GM12874 (cell line): ENCODE measurements around the gene PIGL.

Experiments
- TF ChIP-seq, protein P1 (sequence below): IDR thresholded peaks from 2 replicates; pipeline ENCODE4 v1.5.1; 2011; ENCODE audit warnings: low read depth, mild to moderate bottlenecking, control low read depth, low read length, moderate library complexity; ENCODE audit not compliant: insufficient read depth

PIGL gene

DNA sequence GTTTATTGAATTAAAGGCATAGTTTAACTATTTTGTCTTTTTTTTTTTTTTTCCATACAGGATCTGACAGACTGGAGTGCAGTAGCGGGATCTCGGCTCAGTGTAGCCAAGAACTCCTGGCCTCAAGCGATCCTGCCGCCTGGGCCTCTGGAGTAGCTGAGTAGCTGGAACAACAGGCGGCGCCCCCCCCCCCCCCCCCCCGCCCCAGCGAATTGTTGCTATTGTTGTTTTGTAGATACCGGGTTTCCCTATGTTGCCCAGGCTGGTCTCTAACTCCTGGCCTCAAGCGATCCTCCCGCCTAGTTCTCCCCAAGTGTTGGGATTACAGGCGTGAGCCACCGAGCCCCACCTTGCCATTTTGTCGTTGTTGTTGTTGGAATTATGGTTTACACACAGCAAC, 137.6 kb downstream of the PIGL start:
- TF ChIP-seq, protein P1, sequence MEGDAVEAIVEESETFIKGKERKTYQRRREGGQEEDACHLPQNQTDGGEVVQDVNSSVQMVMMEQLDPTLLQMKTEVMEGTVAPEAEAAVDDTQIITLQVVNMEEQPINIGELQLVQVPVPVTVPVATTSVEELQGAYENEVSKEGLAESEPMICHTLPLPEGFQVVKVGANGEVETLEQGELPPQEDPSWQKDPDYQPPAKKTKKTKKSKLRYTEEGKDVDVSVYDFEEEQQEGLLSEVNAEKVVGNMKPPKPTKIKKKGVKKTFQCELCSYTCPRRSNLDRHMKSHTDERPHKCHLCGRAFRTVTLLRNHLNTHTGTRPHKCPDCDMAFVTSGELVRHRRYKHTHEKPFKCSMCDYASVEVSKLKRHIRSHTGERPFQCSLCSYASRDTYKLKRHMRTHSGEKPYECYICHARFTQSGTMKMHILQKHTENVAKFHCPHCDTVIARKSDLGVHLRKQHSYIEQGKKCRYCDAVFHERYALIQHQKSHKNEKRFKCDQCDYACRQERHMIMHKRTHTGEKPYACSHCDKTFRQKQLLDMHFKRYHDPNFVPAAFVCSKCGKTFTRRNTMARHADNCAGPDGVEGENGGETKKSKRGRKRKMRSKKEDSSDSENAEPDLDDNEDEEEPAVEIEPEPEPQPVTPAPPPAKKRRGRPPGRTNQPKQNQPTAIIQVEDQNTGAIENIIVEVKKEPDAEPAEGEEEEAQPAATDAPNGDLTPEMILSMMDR: no peak

DNA sequence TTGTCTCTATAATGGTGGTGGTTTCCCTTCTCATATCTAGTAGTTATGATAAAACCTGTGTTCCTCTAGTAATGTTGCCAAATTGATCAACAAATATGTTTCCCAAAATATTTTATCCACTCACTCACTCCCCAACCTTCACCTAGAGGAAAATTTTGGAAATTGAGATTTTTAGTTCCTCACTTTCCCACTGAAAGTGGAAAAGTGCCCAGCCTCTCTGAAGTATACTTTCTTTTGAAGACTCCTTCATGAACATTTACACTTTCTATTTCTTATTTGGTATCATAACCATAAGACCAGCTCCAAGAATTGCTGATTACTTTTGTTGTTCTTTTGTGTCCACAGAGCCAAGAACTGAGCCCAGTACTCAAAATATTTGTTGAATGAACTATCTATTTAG, 141.4 kb downstream of the PIGL start:
- TF ChIP-seq, protein P1: no peak

DNA sequence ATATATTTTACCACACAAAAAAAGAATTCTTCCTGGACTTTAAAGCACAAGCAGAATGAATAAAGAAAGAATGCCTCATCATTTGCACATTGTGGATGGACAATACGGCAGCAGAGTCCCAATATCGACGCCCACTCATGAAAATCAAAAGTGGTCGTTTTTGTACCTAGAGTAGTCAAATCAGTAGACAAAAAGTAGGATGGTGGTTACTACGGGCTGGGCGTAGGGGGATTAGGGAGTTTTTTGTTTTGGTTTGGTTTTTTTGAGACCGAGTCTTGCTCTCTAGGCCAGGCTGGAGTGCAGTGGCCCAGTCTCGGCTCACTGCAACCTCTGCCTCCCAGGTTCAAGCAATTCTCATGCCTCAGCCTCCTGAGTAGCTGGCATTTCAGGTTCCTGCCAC, 144.9 kb downstream of the PIGL start:
- TF ChIP-seq, protein P1: no peak

DNA sequence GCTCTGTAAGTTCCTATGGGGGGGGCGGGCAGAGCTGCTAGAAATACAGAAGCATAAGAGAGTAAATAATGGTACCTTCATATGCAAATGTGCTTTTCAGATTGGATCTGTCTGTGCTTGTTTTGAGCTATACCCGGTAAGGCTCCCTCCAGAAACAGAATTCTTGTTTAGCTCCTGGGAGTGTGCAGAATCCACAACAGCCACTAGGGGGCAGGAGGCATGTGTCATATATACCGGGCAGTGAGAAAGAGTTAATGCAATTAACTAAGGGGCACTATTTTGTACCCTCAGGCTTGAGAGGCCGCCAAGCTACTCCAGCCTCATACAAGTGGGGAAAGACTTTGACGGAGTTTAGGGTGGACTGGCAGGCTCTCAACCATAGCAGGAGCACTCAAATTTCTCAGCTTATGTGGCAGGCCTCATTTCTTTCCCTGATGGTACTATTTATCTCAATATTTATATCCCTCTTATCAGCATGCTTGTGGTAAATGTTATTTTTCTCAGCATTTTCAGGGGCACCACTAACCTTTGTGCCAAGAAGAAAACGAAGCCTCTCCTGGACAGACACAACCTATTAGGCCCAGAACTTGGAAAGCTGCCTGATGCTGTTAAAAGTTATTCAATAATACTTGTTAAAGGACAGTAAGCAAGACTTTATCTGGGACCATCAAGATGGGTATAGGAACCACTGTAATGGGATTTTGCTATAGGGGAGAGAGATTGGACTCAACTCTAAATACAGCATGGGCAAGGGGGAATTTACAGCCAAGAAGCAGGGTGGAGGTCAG, 146.9 kb downstream of the PIGL start:
- TF ChIP-seq, protein P1: peak; percentile 85

DNA sequence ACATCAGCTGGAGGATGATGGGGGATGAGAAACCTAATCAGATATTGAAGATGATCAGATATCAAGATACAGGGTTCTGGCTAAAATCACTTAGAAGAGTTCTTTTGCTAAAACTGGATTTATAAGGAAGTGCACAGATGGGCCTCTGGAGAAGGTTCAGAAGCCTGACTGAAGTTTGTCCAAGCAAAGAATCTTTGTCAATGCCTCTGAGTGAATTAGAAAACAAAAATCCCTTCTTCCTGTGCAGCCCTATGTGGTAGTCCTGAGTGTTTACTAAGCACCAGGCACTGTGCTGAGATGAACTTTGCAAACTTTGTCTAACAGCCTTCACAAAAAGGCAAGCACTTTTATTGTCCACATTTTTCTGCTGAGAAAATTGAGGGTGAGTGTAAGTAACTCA, 147.6 kb downstream of the PIGL start:
- TF ChIP-seq, protein P1: no peak

DNA sequence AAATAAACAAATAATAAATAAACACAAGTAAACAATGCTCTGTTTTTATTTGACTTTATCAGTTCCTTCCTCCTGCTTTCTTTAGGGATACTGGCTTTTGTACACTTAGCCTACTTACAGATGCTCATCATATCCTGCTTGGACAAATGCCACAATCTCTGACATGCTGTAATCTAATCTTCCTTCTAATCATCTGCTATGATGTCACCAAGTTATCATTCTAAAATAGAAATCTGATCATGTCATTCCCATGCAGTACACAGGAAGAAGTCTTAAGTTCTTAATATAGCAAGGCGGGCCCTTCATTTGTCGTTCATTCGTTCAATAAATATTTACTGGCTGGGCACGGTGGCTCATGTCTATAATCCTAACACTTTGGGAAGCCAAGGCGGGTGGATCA, 154.7 kb downstream of the PIGL start:
- TF ChIP-seq, protein P1: no peak

DNA sequence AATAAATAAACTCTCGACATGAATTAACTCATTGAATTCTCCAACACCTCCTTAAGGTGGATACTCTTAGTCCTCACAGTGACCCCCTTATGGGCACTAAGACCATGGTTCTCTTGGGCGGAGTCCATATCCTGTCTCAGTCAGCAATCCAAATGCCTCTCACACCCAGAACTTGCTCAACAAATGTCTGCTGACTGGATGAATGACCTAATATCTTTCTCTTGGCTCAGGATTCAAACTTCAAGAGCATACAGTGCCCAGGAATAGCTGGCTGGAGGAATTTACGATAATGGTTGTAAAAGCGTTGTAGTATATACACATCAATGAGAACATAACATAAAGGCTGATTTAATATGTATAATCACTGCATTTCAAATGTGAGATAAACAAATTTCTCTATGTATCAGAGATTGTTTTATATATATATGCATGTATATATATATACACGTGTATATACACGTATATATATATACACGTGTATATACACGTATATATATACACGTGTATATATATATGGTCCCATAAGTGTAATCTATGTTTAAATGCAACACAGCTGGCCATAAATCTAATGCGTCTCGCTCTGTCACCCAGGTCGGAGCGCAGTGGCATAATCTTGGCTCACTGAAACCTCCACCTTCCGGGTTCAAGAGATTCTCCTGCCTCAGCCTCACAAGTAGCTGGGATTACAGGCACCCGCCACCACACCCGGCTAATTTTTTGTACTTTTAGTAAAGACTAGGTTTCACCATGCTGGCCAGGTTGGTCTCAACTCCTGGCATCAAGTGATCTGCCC, 157.3 kb downstream of the PIGL start:
- TF ChIP-seq, protein P1: no peak
